ENCODE data around the gene ATP8A2.

GRCh38 chr13:25771641-25772478, 400.1 kb downstream of the ATP8A2 start:
- no peak for TF ChIP-seq POLR2AphosphoS5 (IDR thresholded peaks at IDR 0.05)
- no peak for TF ChIP-seq POLR2A (IDR thresholded peaks at IDR 0.05; ENCODE audit: low read depth)
- no peak for TF ChIP-seq CTCF (IDR thresholded peaks at IDR 0.05)
- no peak for TF ChIP-seq EP300 (IDR thresholded peaks at IDR 0.05)
